Thyroid gland (tissue), 4 donors: ENCODE data around the gene CCDC47. TPM values are rescaled to one million over a fixed set of nuclear protein-coding genes. Genes with fewer than 3 reads are reported as not detected.
A peak's percentile ranks its signal among the peaks of the same experiment; 100 is the strongest.

Source experiments
- DNase-seq, 2 donors: peaks; one replicate each; pipeline ENCODE4 v3.0.0-alpha.2; 2019
- H3K27ac ChIP-seq, 3 donors: fragments of 200-600 bp; sonication (generic); 1 replicate in 2 of 3; 2 replicates in 1 of 3; pipeline ENCODE4 v1.5.1; 2016 to 2019; ENCODE audit warnings: mild to moderate bottlenecking in 1 of 3, moderate library complexity in 1 of 3
- H3K27me3 ChIP-seq: fragments of 200-600 bp; sonication (generic); one replicate; pipeline ENCODE4 v1.5.1; 2019
- H3K36me3 ChIP-seq, 2 donors: fragments of 200-600 bp; sonication (generic); one replicate each; pipeline ENCODE4 v1.5.1; 2016 to 2019
- H3K4me1 ChIP-seq, 2 donors: fragments of 200-600 bp; sonication (generic); one replicate each; pipeline ENCODE4 v1.5.1; 2017 to 2019
- H3K4me3 ChIP-seq, 3 donors: fragments of 200-600 bp; sonication (generic); replicated peaks in 1 of 3; 1 replicate in 2 of 3; 2 replicates in 1 of 3; pipeline ENCODE4 v1.5.1; 2016; ENCODE audit warnings: mild to moderate bottlenecking in 1 of 3
- H3K9me3 ChIP-seq: fragments of 200-600 bp; sonication (generic); one replicate; pipeline ENCODE4 v1.5.1; 2017
- CTCF ChIP-seq, 6 experiments: fragments of 200-600 bp in 3 of 6; fragments of 450-650 bp in 3 of 6; sonication (generic) in 3 of 6; IDR thresholded peaks; one replicate each; pipeline ENCODE4 v1.5.1; 2016 to 2019; ENCODE audit warnings: antibody characterized with exemption in 6 of 6, mild to moderate bottlenecking in 2 of 6, inconsistent platforms in 1 of 6, moderate library complexity in 1 of 6
- POLR2A ChIP-seq, 2 donors: fragments of 450-650 bp; IDR thresholded peaks; one replicate each; pipeline ENCODE4 v1.6.1; 2017; ENCODE audit warnings: antibody characterized with exemption in 2 of 2, mild to moderate bottlenecking in 2 of 2, moderate library complexity in 1 of 2
- WGBS, 2 donors: methylation state at CpG; one replicate each; pipeline ENCODE4 v1.1.5; 2017; 5-methylcytosine and 5-hydroxymethylcytosine counted together
- intact Hi-C: fragments of 100-400 bp; cut with DNase I; formaldehyde crosslinking; loops from one replicate; pipeline ENCODE4 v1.15.1; 2023
- total RNA-seq, 4 donors: library from RNA; depleted of rRNA; stranded (reverse); fragments of >200 nt; gene quantifications; one replicate each; pipeline ENCODE4 v1.2.3, GENCODE V29; 2016

The CCDC47 gene
- total RNA-seq, 4 donors from 2014 or later: 69.4 to 120 (median 85.1) TPM

DNA sequence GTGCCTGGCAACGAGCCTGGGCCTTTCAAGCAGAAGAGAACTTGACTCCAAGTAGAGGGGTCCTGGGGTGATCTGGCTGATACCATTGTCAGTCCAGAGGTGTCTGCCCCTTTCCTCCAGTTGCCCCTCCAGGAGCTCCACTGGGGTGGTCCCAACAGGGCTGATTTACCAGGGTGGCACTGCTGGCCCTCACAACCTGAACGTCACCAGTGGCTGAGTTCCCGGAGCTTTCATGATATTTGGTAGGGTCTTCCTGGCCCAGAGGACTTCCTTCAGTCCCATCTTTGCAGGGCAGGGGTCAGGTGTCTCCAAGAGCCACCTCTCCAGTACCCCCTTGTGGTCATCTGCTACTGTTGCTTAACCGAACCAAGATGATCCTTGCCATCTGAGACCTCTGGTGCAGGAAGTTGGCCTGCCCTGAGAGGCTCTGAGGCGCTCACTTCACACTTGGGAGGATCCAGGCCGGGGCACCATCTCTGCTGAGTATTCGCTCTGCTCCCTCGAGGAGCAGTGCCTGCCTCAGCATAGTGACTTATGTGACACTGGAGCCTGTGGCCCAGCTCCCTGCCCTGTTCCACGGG is 76.9 kb downstream of the CCDC47 start:
- peaks cover 6 to 21% of the 10 kb centered on the region in 2 donors for H3K4me1 ChIP-seq
- H3K4me3 ChIP-seq: no peak overlapping the region
- no peaks in the 10 kb centered on the region for H3K27me3 ChIP-seq
- H3K9me3 ChIP-seq: no peaks in the 10 kb centered on the region
- WGBS, 2 donors: 64 to 67% methylated on average over 5 to 9 of the region's 9 CpGs
- TF ChIP-seq CTCF (IDR thresholded peaks at IDR 0.05) (peak in 3 of 6 experiments; percentile 21 to 40 (median 27)), POLR2A (IDR thresholded peaks at IDR 0.05) (no peak)
- intact Hi-C loops: no loop called here
- DNase-seq: peak in 1 of 2 donors; percentile 24
- H3K36me3 ChIP-seq: peaks cover 16% of the 10 kb centered on the region in 2 donors
- no peak overlapping the region for H3K27ac ChIP-seq

GRCh38 chr17:63695889-63696288 is 77.5 kb downstream of the CCDC47 start:
- H3K27me3 ChIP-seq: no peaks in the 10 kb centered on the region
- 81 to 89% methylated on average over 6 of the region's 6 CpGs for WGBS, 2 donors
- H3K27ac ChIP-seq: no peak overlapping the region
- intact Hi-C loops: no loop called here
- peaks cover 22% of the 10 kb centered on the region in 2 donors for H3K36me3 ChIP-seq
- TF ChIP-seq POLR2A (IDR thresholded peaks at IDR 0.05) (no peak), CTCF (IDR thresholded peaks at IDR 0.05) (no peak)
- DNase-seq: no peak
- H3K4me1 ChIP-seq: peaks cover 6 to 19% of the 10 kb centered on the region in 2 donors
- no peaks in the 10 kb centered on the region for H3K9me3 ChIP-seq
- H3K4me3 ChIP-seq: no peak overlapping the region

Other genes starting within 250 kb of the CCDC47 start
- 10 to 100 TPM; 35.1 to 44.8 (median 40.5) TPM for gene DCAF7, start 223.1 kb downstream of the CCDC47 start, total RNA-seq
- gene TACO1, start 172.7 kb downstream of the CCDC47 start, total RNA-seq: 10 to 100 TPM; 15.3 to 17.1 (median 16.0) TPM
- gene MAP3K3, start 151.2 kb downstream of the CCDC47 start, total RNA-seq: 10 to 100 TPM; 38.6 to 68.0 (median 43.8) TPM
- gene LIMD2, start 73.5 kb downstream of the CCDC47 start, total RNA-seq: 10 to 100 TPM in 1 of 4 donors, 1 to 10 TPM in 3; 3.9 to 10.7 (median 7.2) TPM
- gene STRADA, start 31.8 kb downstream of the CCDC47 start, total RNA-seq: 10 to 100 TPM; 28.6 to 44.6 (median 32.2) TPM
- gene DDX42, start 573 bp upstream of the CCDC47 start, total RNA-seq: 100 to 1,000 TPM in 1 of 4 donors, 10 to 100 TPM in 3; 76.3 to 138 (median 89.1) TPM
- 10 to 100 TPM; 79.1 to 98.3 (median 86.4) TPM for gene PSMC5, start 53.8 kb upstream of the CCDC47 start, total RNA-seq
- 10 to 100 TPM; 37.8 to 64.7 (median 47.2) TPM for gene FTSJ3, start 54.1 kb upstream of the CCDC47 start, total RNA-seq
- 100 to 1,000 TPM in 1 of 4 donors, 10 to 100 TPM in 3; 75.0 to 101 (median 90.4) TPM for gene SMARCD2, start 69.1 kb upstream of the CCDC47 start, total RNA-seq
- not detected for gene CSH2, start 100.1 kb upstream of the CCDC47 start, total RNA-seq
- not detected for gene GH2, start 108.3 kb upstream of the CCDC47 start, total RNA-seq
- gene CSH1, start 123.0 kb upstream of the CCDC47 start, total RNA-seq: not detected
- not detected for gene CSHL1, start 137.7 kb upstream of the CCDC47 start, total RNA-seq
- gene GH1, start 145.2 kb upstream of the CCDC47 start, total RNA-seq: not detected
- 1 to 10 TPM in 2 of 4 donors, not detected in 2; 1.3 to 1.8 TPM for gene CD79B, start 158.7 kb upstream of the CCDC47 start, total RNA-seq
- 1 to 10 TPM; 2.4 to 7.1 (median 4.0) TPM for gene SCN4A, start 199.3 kb upstream of the CCDC47 start, total RNA-seq
- gene PRR29, start 224.8 kb upstream of the CCDC47 start, total RNA-seq: 1 to 10 TPM; 1.7 to 5.6 (median 4.2) TPM
- 10 to 100 TPM; 20.3 to 41.8 (median 30.6) TPM for gene ICAM2, start 247.0 kb upstream of the CCDC47 start, total RNA-seq